Activated CD8-positive, alpha-beta memory T cell treated with anti-CD3 and anti-CD28 coated beads, Interleukin-2, amount 50 U/mL, for 1 hour (primary cell): ENCODE results near the gene RAD52.

Experiments
- DNase-seq: peaks from one replicate; pipeline ENCODE4 v3.0.0-alpha.2; 2020; ENCODE audit errors: extremely low read depth

RAD52 gene

DNA sequence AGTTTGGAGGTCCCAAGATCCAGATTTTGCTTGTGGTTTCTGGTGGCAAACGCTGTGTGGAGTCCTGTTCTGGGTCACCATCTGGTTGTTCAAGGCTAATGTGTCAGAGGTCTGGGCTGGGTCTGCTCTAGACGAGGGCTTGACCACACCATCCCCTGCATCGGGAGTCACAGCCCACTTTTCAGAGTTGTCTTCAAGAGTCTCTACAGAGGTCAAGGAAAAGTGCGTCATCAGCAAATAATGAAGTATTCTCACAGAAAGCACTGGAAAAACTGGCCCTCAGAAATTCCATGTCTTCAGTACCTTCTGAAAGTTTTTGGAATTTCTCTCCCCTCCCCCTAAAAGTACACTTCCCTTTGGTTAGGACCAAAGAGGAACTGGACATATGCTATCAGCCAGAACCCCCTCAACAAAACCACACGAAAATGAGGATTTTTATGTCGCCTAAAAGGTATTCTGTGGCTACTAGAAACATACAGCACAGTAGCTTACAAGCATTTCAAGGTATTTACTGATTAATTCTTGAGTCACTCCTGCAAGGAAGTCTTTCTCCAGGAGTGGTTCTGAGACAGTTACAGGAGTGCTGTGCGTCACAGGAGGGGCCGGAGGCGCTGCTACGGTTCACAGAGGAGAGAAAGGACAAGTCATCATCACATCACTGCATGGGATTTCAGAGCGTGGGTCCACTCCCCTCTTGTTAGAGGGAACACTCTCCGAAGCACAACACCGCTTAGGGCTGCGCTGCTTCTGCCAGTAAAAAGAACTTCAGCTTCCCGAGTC is 35.4 kb downstream of the RAD52 start:
- no peak for DNase-seq

DNA sequence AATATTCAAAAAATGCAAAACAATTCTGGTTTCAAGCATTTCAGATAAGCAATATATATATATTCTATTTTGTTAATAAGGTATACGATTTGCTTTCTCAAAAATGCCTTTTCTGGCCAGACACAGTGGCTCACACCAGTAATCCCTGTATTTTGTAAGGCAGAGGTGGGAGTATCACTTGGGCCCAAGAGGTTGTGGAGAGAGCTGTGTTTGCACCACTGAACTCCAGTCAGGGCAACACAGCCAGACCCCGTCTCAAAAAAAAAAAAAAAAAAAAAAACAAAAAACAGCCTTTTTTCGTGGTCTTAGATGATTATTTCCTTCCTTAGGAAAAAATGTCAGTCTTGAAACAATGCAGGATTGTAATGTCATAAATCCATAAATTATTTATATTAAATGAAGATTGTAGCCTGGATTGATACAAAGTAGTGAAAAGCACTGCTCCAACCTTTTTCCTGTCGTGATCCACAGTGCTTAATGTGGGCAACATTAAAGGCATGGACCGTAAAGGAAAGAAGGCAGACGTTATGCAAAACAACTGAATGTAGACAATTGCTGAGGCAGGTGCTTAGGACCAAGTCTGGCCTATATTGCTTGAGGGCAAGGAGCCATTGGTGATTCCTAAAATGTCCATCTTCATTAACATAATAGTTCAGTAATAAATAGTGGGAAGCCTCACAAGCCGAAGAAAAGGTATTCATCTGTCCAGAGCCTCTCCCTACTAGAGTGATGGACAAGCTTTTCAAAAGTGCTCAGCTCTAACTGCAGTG is 36.8 kb downstream of the RAD52 start:
- DNase-seq = no peak

DNA sequence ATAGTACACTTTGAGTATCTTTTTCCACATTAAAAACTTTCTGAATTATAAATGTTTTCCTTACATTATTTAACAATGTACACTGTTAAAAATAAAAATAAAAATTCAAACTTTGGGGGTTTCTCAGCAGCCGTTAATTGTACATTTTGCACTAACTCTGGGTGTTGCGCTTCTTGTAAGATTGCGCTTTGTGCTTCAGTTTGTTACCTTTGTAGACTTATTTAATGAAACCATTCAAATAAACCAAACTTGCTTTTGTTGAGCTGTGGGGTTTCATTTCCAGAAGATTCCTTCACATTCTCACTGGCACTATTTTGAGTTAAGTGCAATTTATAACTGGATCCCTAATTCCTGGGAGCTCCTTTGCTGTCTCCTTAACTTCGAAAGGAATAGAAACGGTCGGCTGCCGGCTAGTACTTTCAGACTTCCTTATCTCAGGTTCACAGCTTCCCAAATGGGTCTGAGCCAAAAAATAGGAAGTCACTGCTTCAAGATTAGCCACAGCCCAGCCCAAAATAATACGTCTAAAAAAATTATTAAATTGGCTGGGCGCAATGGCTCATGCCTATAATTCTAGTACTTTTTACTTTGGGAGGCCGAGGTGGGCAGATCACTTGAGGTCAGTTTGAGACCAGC is 38.2 kb downstream of the RAD52 start:
- DNase-seq = no peak

DNA sequence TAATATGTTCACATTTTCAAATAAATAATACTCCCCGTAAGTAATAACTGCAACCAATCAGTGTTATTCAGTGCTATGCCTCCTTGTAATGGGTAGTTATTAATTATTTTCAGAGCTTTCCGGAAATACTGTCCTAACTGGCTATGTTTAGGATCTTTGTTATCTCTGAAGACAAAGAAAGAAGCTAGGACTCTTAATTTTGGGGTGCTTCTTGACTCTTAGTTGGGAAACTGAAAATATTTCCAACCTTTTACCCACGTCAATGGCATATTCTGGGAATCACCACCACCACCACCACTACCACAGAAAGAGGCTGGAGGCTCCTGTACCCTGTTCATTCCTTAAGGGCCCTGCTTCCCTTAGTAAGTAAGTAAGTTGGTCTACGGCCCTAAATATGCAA is 39.1 kb downstream of the RAD52 start:
- DNase-seq = no peak

DNA sequence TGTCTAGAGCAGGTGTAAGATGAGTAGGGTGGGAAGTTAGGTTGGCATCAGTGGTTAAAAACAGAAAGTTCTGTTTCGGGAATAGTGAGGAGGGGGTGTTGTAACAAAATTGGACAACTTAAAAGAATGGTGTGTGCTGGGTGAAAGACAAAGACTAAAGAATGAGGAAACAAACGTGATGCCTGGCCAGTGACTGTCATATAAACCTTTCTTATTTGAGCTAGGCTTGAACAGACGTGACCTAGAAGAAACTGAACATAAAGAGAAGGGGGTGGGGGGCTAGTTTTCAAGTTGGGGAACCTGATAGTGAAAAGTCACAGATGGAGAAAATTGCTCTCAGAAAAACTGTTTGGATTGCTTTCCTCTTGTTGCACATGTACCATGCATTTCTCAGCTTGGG is 39.6 kb downstream of the RAD52 start:
- DNase-seq = no peak

DNA sequence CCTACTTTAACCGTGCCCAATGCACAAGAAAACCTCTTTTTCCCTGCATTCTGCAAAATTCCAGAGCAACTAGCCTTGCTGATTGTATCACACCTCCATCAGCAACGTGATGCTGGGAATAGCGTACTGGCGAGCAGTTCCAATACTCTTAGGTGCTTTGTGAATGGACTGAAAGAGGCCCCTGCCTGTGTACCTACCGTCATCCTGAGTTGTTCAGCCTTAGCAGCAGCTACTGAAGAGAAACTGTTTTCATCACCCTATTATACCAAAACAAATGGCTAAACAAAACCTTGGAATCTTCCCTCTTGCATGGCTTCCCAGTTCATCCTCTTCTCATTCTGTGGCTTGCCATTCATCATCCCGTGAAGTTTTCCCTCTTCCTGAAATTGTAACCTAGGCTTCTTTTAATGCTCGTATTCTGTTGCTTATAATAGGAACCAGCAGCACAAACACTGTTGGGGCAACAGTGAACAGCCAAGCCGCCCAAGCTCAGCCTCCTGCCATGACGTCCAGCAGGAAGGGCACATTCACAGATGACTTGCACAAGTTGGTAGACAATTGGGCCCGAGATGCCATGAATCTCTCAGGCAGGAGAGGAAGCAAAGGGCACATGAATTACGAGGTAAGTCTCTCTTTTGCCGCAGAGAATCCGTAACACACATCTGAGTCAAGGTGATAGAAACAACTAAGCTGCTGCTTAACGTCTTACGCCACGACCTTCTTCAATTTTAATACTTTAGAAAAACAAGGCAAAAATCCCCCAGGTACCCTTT is 41.9 kb downstream of the RAD52 start:
- no peak for DNase-seq

DNA sequence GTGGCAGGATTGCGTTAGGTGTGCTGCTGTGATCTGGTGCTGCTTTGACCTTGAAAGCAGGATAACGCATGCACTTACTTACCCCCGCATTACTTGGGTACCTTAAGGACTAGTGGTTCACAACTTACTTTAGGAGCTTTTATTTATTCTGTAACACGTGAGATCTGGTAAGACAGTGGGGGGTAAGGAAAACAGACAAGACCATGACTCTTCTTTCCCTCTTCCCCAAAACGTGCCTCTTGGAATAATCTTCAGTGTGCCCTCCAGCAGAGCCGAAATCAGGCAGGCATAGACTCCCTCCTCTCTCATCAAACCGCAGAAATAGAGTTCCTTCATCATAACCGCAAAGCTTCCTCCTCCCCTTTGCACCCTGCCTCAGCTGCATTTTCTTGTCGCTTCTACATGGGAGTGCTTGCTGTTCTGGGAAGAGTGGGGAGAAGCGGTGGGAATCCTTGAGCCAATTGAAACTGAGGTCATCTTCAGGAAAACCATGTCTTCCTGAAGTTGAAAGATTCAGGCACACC is 43.4 kb downstream of the RAD52 start:
- no peak for DNase-seq

DNA sequence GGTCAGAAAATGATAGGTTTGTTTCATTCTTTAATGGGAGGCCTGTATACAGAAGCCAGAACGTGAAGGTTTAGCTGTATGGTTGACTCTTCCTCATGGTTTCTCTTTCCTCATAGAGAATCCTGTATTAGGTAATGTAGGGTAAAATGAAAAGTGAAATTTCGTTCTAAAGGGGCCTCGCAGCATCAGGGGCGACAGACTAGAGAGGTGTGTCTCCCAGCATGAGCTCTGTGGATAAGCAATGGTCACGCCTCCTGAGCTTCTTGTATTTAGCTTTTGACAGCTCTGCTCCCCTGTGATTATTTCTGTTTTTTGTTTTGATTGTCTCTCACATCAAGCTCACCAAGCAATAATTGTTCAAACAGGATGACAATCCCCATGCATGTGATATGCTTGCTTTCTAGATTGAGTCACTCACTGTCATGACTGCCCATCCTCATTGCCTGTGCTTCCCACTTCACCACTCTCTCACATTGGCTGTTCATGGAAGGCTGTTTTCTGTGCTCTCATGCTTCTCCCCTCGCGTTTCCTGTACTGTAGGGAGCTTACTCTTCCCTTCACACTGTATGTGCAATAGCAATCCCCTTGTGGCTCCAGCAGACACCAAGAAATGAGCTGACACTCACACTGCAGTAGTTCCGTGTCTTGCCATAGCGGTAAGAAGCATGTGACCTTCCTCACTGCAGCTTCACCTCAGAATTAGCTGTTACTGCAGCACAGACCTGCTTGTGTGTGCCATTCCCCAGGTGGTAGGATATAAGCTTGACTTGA is 44.0 kb downstream of the RAD52 start:
- DNase-seq = no peak

DNA sequence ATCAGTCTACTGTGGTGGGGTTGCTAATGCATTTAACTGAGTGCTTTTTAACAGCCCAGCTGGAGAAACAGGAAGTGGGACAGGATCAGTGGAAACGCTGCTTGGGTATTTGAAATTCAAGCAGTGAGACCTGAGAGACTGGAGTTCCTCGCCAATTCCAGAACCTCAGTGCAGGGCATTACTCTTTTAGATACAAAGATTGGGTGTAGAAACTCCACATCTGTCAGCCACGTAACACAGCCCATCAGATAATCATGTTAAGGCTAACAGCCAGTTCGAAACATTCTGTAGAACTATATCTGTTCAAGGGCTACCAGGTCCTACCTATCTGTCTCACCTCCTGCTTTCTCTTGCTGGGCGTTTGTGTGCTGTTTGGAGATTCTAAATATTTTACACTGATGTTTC is 45.5 kb downstream of the RAD52 start:
- DNase-seq = no peak

DNA sequence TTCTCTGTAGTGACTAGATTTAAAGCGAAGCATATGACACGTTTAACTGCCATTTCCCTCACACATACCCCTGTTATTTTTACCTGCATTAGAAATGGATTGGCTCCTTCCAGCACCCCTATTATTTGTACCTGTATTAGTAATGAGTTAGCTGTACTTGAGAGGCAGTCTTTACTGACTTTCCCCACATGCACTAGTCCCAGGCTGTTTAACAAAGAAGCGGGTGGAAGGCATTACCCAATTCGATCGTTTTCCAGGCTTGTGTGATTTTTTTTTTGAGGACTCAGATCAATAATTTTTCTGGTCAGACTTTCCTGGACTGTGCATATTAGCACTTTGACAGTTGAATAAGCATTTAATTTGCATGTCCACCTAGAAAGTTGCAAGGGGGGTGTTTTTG is 46.4 kb downstream of the RAD52 start:
- no peak for DNase-seq

DNA sequence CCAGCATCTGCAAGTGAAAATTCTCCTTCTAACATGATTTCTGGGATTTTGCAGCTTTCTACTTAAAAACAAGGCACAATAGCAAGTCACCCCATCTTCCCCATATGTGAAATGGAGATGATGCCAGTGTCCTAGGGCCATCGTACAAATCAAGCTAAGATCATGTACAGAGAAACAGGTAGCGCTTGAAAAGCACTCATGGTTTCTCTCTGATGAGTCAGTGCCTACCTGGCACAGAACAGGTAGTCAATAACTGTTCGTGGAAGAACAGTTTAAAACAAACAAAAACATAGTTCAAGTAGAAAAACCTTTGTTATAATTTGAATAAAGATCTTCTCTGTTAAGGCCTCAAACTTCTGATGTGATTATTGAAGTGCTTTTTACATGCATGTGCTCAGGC is 46.9 kb downstream of the RAD52 start:
- no peak for DNase-seq

DNA sequence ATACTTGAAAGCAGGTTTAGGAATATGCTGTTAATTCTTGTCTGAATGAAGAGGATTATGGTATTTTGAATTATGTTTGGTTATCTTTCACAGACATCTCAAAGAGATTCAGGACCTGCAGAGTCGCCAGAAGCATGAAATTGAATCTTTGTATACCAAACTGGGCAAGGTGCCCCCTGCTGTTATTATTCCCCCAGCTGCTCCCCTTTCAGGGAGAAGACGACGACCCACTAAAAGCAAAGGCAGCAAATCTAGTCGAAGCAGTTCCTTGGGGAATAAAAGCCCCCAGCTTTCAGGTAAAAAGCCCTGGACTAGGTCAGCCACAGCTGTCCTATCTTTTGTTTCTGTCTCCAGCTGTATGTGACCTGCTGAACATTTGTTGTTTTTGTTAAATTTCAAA is 52.1 kb downstream of the RAD52 start:
- DNase-seq = no peak

DNA sequence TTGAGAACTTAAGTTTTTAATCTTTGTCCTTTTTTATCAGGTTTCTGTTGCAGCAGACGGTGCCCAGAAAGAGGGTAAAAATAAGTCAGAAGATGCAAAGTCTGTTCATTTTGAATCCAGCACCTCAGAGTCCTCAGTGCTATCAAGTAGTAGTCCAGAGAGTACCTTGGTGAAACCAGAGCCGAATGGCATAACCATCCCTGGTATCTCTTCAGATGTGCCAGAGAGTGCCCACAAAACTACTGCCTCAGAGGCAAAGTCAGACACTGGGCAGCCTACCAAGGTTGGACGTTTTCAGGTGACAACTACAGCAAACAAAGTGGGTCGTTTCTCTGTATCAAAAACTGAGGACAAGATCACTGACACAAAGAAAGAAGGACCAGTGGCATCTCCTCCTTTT is 53.5 kb downstream of the RAD52 start:
- no peak for DNase-seq

DNA sequence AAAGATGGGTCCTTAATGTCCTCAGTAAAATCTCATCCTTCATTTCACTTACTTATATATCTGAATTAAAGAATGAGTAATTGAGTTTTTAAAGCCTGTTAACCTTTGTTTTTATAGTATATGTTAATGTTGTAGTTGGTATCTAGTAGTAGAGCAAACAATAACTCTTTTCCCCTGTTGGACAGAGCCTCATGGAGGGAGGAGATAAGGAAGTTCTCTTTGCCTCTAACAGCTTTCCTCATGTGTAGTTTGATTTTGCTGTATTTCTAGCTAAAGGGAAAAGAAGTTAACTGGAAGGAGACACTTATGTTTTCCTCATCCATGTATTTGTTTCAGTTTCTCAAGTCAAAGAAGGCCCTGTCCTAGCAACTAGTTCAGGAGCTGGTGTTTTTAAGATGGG is 55.3 kb downstream of the RAD52 start:
- DNase-seq = no peak

DNA sequence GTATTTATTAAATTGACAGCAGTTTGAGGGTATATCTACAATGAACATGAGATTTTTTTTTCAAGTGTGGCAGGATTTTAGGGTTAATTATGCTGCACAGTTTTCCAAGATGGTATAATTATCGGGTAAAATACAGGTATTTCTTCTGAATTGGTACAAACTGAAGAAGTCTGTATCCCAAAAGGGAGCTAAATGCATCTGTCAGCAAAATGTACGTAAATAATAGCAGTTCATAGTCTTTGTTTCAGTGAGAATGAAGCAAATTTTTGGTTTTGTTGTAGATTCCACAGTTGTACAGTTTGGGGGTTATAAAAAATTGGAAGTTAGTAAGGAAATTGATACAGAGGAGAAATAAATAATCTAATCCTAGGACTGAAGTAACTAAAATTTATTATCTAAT is 63.3 kb downstream of the RAD52 start:
- no peak for DNase-seq

DNA sequence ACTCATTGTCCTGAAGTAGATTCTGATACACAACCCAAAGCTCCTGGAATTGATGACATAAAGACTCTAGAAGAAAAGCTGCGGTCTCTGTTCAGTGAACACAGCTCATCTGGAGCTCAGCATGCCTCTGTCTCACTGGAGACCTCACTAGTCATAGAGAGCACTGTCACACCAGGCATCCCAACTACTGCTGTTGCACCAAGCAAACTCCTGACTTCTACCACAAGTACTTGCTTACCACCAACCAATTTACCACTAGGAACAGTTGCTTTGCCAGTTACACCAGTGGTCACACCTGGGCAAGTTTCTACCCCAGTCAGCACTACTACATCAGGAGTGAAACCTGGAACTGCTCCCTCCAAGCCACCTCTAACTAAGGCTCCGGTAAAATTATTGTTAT is 63.8 kb downstream of the RAD52 start:
- DNase-seq = no peak

DNA sequence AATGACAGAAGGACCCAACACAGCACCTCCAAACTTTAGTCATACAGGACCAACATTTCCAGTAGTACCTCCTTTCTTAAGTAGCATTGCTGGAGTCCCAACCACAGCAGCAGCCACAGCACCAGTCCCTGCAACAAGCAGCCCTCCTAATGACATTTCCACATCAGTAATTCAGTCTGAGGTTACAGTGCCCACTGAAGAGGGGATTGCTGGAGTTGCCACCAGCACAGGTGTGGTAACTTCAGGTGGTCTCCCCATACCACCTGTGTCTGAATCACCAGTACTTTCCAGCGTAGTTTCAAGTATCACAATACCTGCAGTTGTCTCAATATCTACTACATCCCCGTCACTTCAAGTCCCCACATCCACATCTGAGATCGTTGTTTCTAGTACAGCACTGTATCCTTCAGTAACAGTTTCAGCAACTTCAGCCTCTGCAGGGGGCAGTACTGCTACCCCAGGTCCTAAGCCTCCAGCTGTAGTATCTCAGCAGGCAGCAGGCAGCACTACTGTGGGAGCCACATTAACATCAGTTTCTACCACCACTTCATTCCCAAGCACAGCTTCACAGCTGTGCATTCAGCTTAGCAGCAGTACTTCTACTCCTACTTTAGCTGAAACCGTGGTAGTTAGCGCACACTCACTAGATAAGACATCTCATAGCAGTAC is 64.6 kb downstream of the RAD52 start:
- no peak for DNase-seq

DNA sequence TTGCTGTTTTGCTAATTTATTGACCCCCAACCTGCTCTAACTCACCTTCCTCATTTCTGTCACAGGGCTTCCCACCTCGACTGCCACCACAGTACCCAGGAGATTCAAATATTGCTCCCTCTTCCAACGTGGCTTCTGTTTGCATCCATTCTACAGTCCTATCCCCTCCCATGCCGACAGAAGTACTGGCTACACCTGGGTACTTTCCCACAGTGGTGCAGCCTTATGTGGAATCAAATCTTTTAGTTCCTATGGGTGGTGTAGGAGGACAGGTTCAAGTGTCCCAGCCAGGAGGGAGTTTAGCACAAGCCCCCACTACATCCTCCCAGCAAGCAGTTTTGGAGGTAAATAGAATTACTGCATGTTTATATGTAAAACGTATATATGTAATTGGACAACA is 68.8 kb downstream of the RAD52 start:
- DNase-seq = no peak

DNA sequence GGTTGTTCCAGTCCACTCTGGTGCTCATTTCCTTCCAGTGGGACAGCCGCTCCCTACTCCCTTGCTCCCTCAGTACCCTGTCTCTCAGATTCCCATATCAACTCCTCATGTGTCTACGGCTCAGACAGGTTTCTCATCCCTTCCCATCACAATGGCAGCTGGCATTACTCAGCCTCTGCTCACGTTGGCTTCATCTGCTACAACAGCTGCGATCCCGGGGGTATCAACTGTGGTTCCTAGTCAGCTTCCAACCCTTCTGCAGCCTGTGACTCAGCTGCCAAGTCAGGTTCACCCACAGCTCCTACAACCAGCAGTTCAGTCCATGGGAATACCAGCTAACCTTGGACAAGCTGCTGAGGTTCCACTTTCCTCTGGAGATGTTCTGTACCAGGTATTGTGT is 69.9 kb downstream of the RAD52 start:
- no peak for DNase-seq

DNA sequence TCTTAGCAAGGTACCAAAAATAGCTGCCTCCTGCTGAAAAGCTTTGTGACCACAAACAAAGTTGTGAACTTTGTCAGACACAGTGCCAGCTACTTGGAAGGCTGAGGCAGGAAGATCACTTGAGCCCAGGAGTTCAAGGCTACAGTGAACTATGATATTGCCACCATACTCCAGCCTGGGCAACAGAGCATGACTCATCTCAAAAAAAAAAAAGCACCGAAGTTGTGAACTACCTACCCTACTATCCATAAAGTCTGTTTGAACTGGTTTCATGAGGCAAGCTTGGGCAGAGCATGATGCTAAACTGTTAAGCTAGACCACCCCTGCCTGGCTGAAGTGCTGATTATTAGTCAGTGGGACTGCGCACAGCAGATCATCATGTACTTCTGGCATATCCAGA is 75.5 kb downstream of the RAD52 start:
- DNase-seq = no peak

DNA sequence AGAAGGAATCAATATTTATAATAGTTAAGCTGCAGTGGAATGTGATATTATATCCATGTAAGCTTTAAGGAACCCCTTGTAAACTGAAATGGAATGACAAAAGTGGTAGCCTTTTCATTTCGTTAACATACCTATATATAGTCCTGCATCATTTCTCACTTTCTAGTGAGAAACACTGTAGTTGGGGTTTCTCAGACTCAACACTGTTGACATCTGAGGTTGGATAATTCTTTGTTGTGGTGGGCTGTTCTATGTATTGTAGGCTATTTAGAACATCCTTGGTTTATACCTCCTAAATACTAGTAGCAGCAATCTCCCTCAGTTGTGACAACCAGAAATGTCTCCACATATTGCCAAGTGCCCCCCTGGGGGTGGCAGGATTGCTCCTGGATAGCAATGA is 79.1 kb downstream of the RAD52 start:
- no peak for DNase-seq
